HG02973 (cell line): ENCODE measurements around the gene CACNA1G.
A peak's percentile ranks its signal among the peaks of the same experiment; 100 is the strongest.

ENCODE experiments used
- ATAC-seq: cut with Tn5 transposase; IDR thresholded peaks from one replicate; pipeline ENCODE4 v1.9.1; 2021; ENCODE audit warnings: moderate library complexity; ENCODE audit not compliant: unreplicated experiment

The CACNA1G gene

DNA sequence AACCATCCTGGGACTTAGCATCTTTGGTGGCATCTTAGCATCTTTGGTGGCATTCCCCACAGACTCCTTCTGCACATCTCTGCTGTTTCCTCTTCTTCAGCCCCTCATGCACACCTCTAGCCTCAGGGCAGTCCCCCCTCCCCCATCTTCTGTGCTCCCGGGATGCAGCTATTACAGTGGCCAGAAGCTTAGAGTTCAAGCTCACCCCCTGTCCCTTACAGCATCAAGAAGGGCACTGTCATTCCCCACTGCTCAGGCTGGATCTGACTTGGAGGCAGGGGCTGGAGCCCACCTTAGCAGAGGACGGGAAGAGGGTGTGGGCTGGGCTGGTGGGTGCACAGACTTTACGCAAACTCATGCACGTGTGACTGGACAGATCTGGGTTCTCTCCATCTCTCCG is 27.3 kb upstream of the CACNA1G start:
- ATAC-seq, result no peak

GRCh38 chr17:50533720-50534148 is 26.8 kb upstream of the CACNA1G start:
- ATAC-seq, result no peak

DNA sequence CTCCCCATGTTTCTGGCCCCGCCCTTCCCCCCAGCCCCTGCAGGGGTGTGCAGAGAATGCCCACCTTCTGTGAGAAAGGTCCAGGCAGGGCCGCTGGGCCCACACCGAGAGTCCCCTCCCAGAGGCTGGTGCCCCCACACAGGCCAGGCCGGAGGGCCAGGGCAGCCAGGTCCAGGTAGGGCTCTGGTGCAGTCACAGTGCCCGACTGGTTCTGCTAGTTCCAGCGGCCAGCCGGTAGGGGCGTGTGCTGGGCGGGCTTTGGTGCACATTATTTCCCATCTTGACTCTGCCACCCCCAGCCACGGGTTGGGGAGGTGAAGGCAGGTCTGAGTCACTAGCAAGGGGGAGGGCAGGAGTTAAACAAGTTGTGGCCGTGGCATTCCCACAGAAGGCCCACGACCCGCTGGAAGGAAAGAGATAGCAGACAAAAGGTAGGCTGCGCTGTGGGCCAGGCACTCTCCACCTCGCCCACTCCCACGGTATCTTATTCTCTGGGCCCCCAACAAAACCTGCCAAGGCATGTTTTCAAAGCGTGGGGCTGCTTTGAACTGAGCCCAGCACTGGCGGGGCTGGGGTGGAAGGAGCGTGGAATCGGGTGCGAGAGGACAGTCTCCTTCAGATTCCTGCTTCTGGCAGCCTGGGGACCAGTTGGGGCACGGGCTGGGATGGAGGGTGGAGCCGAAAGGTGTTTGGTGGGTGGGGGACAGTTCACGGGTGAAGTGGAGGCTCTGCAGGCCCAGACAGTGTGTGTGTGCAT is 26.1 kb upstream of the CACNA1G start:
- ATAC-seq, result no peak

DNA sequence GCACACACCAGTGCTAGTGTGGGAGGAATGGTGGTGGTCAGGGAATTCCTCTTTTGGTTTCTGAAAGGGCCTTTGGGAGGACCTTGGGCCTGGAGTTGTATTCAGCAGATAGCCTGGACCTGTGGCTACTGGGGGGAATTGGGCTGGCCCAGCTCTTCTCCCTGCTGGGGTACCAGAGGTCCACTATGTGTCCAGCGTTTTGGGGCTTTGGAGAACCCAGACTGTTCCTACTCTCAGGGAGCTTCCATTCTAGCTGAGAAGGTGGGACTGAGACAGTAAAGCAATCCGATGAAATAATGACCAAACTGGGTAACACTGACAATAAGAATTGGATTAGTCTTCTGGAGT is 25.6 kb upstream of the CACNA1G start:
- no peak for ATAC-seq

DNA sequence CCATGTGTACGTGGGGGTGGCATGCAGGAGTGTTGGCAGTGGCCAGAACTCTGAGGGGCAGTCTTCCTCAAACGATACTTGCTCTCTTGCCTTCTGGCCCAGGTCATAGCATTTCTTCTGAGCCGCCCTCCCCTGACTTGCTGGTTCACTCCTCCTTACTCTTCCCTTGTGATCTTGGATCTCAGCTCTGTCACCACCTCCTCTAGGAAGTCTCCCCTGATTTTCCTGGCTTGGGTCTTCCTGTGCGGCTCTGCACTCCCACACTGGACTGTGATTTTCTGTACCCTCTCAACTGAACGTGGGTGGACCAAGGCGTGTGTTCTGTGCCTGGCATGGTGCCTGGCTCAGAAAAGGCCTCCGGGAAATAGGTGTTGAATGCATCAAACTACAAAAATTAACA is 25.1 kb upstream of the CACNA1G start:
- no peak for ATAC-seq

DNA sequence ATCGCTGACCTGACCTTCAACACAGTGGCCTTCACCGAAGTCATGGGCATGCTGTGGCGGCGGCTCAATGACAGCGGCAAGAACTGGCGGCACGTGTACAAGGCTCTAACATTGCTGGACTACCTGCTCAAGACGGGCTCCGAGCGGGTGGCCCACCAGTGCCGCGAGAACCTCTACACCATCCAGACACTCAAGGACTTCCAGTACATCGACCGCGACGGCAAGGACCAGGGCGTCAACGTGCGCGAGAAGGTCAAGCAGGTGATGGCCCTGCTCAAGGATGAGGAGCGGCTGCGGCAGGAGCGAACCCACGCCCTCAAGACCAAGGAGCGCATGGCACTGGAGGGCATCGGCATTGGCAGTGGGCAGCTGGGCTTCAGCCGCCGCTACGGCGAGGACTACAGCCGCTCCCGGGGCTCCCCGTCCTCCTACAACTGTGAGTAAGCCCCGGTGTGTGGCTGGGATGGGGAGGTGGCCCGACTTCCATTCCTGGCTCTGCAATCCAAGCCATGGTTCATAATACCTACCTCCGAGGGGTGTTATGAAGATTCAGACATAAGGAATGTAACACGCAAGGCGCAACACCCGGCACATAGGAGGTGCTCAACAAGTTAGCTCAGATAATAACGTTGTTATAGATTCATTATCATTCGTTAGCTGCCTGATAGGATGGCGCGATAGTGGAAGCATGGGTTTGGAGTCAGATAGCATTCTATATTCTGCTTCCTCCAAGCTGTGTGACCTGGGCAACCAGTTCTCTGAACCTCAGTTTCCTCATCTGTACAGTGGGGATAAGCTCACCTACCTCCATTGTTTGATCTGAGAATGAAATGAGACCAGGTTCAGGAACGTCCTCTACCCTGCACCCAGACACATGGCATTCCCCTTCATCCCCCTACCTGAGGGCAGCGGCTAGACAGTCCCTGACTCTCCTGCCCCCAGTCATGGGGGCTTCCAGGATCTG is 23.6 kb upstream of the CACNA1G start:
- ATAC-seq, result no peak

DNA sequence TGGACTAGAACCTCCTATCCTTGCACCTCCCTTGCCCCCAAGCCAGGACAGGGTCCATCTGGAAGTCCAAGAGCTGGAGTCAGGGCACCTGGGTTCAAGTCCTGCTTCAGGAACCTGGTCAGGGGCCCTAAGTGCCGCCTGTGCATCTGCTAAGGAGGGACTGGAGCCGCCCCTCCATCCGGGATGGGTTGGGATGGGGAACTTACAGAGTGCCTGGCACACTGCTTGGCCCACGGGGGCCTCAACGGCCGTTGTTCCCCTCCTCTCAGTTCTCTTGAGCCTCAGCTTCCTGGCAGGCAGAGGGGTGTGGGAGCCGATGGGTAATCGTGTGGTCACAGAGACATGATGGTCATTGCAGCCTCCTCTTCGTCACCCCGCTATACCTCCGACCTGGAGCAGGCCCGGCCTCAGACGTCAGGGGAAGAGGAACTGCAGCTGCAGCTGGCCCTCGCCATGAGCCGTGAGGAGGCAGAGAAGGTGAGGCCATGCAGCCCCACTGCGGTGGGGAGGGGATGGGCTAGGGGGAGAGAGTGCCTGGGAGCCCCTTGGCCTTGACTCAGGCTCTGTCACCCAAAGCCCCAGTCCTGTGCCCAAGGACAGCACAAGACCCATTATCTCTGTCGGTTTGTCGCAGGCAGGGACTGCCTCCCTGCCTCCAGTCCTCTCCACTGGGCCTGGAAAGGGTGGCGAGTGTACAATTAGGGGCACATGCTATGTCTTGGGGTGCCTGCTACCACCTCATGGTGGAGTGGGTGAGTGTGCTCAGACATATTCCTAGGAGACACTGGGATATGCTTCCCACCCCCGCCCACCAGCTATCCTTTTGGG is 22.6 kb upstream of the CACNA1G start:
- ATAC-seq, result no peak

GRCh38 chr17:50538549-50539410 is 21.7 kb upstream of the CACNA1G start:
- ATAC-seq, result no peak

GRCh38 chr17:50539762-50540559 is 20.6 kb upstream of the CACNA1G start:
- no peak for ATAC-seq

GRCh38 chr17:50540560-50541401 is 19.7 kb upstream of the CACNA1G start:
- ATAC-seq, result no peak

DNA sequence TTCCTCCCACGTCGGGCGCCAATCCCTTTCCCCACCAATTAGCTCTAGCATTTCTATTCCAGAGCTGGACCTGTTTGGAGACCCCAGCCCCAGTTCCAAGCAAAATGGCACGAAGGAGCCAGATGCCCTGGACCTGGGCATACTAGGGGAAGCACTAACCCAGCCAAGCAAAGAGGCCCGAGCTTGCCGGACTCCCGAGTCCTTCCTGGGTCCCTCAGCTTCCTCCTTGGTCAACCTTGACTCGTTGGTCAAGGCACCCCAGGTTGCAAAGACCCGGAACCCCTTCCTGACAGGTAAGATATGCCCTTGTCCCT is 19.2 kb upstream of the CACNA1G start:
- no peak for ATAC-seq

- peak; percentile 56 for ATAC-seq
These were observed 18.5 kb upstream of the CACNA1G start for GRCh38 chr17:50541716-50542688.

- no peak for ATAC-seq
These were observed 17.4 kb upstream of the CACNA1G start for GRCh38 chr17:50542795-50543774.

GRCh38 chr17:50544516-50544915 is 16.0 kb upstream of the CACNA1G start:
- no peak for ATAC-seq

DNA sequence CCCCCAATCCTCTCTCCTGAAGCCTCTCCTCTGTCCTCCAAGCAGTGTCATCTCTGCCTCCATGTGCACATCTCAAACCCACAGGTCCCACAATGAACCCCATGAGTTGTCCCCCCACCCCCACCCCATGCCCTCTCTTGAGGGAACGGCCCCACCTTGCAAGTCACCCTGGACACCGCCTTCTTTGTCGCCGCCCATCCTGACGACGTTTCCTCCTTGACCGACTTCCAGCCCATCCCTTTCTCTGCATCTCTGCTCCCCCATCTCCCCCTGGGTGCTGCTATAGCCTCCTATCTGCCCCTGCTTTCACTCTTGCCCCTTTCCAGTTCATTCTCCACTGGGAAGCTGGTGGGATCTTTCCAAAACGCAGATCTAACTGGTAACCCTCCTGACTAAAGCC is 15.2 kb upstream of the CACNA1G start:
- no peak for ATAC-seq

- no peak for ATAC-seq
These were observed 13.8 kb upstream of the CACNA1G start for GRCh38 chr17:50546701-50547034.
